Activated CD4-positive, alpha-beta T cell treated with anti-CD3 and anti-CD28 coated beads for 24 hours (primary cell): Measurements from ENCODE around the gene ERCC3.
"Not testable (repeated sequence)": the region's sequence is repeated elsewhere in the genome, so short reads cannot be mapped to it uniquely, and the experiment has no call there.

Experiments used
- DNase-seq, 2 donors: peaks; one replicate each; pipeline ENCODE4 v3.0.0-alpha.2; 2020; ENCODE audit warnings: low read depth in 2 of 2

ERCC3 gene

GRCh38 chr2:127226132-127226519 is 67.8 kb downstream of the ERCC3 start:
- no peak for DNase-seq

GRCh38 chr2:127225186-127225960 is 68.6 kb downstream of the ERCC3 start:
- no peak for DNase-seq

GRCh38 chr2:127224135-127224534 is 69.8 kb downstream of the ERCC3 start:
- DNase-seq = not testable (repeated sequence)

- no peak for DNase-seq
Observed at GRCh38 chr2:127220768-127221527, 73.0 kb downstream of the ERCC3 start.

GRCh38 chr2:127220102-127220767 is 73.7 kb downstream of the ERCC3 start, which contains the start of gene CYP27C1:
Gene CYP27C1, minus strand, starts transcription at chr2:127220299. Its CDS starts 29 bp downstream, at chr2:127220270.
- DNase-seq = no peak

- DNase-seq = no peak
Observed at GRCh38 chr2:127219171-127220070, 74.5 kb downstream of the ERCC3 start.

- DNase-seq = no peak
Observed at GRCh38 chr2:127218812-127219170, 75.2 kb downstream of the ERCC3 start.

- no peak for DNase-seq
Observed at GRCh38 chr2:127217470-127218325, 76.2 kb downstream of the ERCC3 start.

GRCh38 chr2:127216593-127216992 is 77.4 kb downstream of the ERCC3 start:
- DNase-seq = no peak

GRCh38 chr2:127216095-127216494 is 77.8 kb downstream of the ERCC3 start:
- DNase-seq = no peak

- DNase-seq = not testable (repeated sequence)
Observed at GRCh38 chr2:127214201-127214600, 79.7 kb downstream of the ERCC3 start.

GRCh38 chr2:127208313-127208712 is 85.6 kb downstream of the ERCC3 start:
- DNase-seq = no peak
